DOHH2 (cell line): ENCODE data around the gene NPIPA7.
"Not testable (repeated sequence)": the region's sequence is repeated elsewhere in the genome, so short reads cannot be mapped to it uniquely, and the experiment has no call there.

Experiments
- H3F3A ChIP-seq: fragments of 200-600 bp; sonication (generic), shearing (Covaris generic); 2 replicates; pipeline ENCODE4 v1.6.0; 2016; ENCODE audit warnings: antibody characterized with exemption, mild to moderate bottlenecking; ENCODE audit not compliant: control insufficient read depth, insufficient read depth
- H3K27ac ChIP-seq: fragments of 200-600 bp; sonication (generic); 2 replicates; pipeline ENCODE4 v1.5.1; 2014; ENCODE audit warnings: low read depth, mild to moderate bottlenecking, low read length, moderate library complexity
- H3K27me3 ChIP-seq: fragments of 200-600 bp; sonication (generic); 2 replicates; pipeline ENCODE4 v1.6.1; 2014; ENCODE audit warnings: mild to moderate bottlenecking, low read length, mixed read lengths; ENCODE audit not compliant: control insufficient read depth
- H3K36me3 ChIP-seq: fragments of 200-600 bp; sonication (generic); 2 replicates; pipeline ENCODE4 v1.6.1; 2014; ENCODE audit warnings: mild to moderate bottlenecking, low read length, moderate library complexity, mixed read lengths; ENCODE audit not compliant: control insufficient read depth
- H3K4me1 ChIP-seq: fragments of 200-600 bp; sonication (generic); 2 replicates; pipeline ENCODE4 v1.6.1; 2014; ENCODE audit warnings: mild to moderate bottlenecking, low read length, mixed read lengths; ENCODE audit not compliant: control insufficient read depth
- H3K4me2 ChIP-seq: fragments of 200-600 bp; sonication (generic); 2 replicates; pipeline ENCODE4 v1.6.0; 2014; ENCODE audit warnings: mild to moderate bottlenecking, low read length, moderate library complexity
- H3K4me3 ChIP-seq: fragments of 200-600 bp; sonication (generic); 2 replicates; pipeline ENCODE4 v1.5.1; 2014; ENCODE audit warnings: mild to moderate bottlenecking, low read length, mixed read lengths
- H3K79me2 ChIP-seq: fragments of 200-600 bp; sonication (generic); 2 replicates; pipeline ENCODE4 v1.6.1; 2014; ENCODE audit warnings: mild to moderate bottlenecking, low read length, mixed read lengths; ENCODE audit not compliant: control insufficient read depth
- H3K9me2 ChIP-seq: fragments of 200-600 bp; sonication (generic); replicated peaks from 2 replicates; pipeline ENCODE4 v1.6.1; 2014; ENCODE audit warnings: mild to moderate bottlenecking, low read length, mixed read lengths; ENCODE audit not compliant: control insufficient read depth
- H3K9me3 ChIP-seq: fragments of 200-600 bp; sonication (generic); 2 replicates; pipeline ENCODE4 v1.6.1; 2014; ENCODE audit warnings: antibody characterized with exemption, low read length, mixed read lengths; ENCODE audit not compliant: control insufficient read depth, insufficient read depth
- H4K20me1 ChIP-seq: fragments of 200-600 bp; sonication (generic); 2 replicates; pipeline ENCODE4 v1.6.0; 2014; ENCODE audit warnings: low read depth, mild to moderate bottlenecking, antibody characterized with exemption, low read length, moderate library complexity; ENCODE audit not compliant: control insufficient read depth, insufficient read depth

The NPIPA7 gene

GRCh38 chr16:16404283-16404682, 25.3 kb downstream of the NPIPA7 start:
- H3K9me3 ChIP-seq, H3K4me1 ChIP-seq, H4K20me1 ChIP-seq, H3K36me3 ChIP-seq, H3F3A ChIP-seq, H3K27ac ChIP-seq, H3K9me2 ChIP-seq, H3K79me2 ChIP-seq, H3K4me3 ChIP-seq, H3K4me2 ChIP-seq, H3K27me3 ChIP-seq: not testable (repeated sequence)

GRCh38 chr16:16405421-16405820, 26.5 kb downstream of the NPIPA7 start:
- not testable (repeated sequence) for H3K27me3 ChIP-seq, H3K79me2 ChIP-seq, H3K9me2 ChIP-seq, H3K9me3 ChIP-seq, H4K20me1 ChIP-seq, H3K4me2 ChIP-seq, H3F3A ChIP-seq, H3K27ac ChIP-seq, H3K4me3 ChIP-seq, H3K4me1 ChIP-seq, H3K36me3 ChIP-seq

DNA sequence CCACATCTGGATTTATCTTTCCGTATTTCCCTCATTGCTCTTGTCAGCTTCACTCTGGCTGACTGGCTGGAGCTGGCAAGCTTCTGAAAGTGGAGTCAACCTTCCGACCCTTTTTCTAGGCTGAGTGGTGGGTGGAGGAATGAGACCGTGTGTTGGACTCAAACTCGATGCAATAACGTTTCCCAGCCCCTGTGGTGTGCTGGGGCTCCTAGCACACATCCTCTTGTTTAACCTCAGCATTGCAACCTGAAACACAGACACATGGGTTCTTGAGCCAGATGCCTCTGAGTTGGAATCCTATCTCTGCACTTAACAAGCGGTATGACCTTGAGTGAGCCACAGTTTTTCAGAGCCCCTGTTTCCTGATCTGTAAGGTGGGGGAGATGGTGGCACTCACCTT, 29.5 kb downstream of the NPIPA7 start:
- H3K4me1 ChIP-seq, H3K4me2 ChIP-seq, H3F3A ChIP-seq, H3K79me2 ChIP-seq, H3K4me3 ChIP-seq, H3K27ac ChIP-seq, H3K27me3 ChIP-seq, H3K36me3 ChIP-seq, H4K20me1 ChIP-seq, H3K9me3 ChIP-seq, H3K9me2 ChIP-seq: not testable (repeated sequence)

DNA sequence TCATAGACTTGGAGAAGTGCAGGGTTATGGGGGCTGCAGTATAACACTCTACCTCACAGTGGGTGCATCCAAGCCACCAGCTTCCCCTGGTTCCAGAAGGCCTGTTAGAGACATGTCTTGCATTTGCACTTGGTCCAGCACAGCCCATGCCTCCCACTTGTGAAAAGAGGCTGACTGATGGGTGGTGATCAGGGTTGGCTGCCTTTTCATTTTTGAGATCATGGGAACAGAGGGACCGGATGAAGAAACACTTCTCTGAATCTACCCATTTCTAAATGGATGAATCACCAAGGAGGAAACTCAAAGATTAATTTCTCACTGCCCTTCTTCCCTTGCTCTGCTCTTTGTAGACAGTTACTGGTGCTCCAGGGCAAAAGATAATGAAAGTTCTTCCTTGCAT, 34.8 kb downstream of the NPIPA7 start:
- H3K9me3 ChIP-seq, H3K4me2 ChIP-seq, H3K4me3 ChIP-seq, H3K27ac ChIP-seq, H3K27me3 ChIP-seq, H3K79me2 ChIP-seq, H3K36me3 ChIP-seq, H3F3A ChIP-seq, H4K20me1 ChIP-seq, H3K4me1 ChIP-seq, H3K9me2 ChIP-seq: not testable (repeated sequence)

- H3K27me3 ChIP-seq, H3K79me2 ChIP-seq, H3K4me2 ChIP-seq, H3F3A ChIP-seq, H3K4me1 ChIP-seq, H3K9me3 ChIP-seq, H3K36me3 ChIP-seq, H3K27ac ChIP-seq, H3K9me2 ChIP-seq, H3K4me3 ChIP-seq, H4K20me1 ChIP-seq: not testable (repeated sequence)
Measured at GRCh38 chr16:16417071-16417470, 38.1 kb downstream of the NPIPA7 start.

GRCh38 chr16:16417914-16418544, 39.1 kb downstream of the NPIPA7 start:
- H3K9me3 ChIP-seq, H4K20me1 ChIP-seq, H3K27me3 ChIP-seq, H3K4me3 ChIP-seq, H3K9me2 ChIP-seq, H3F3A ChIP-seq, H3K4me1 ChIP-seq, H3K36me3 ChIP-seq, H3K4me2 ChIP-seq, H3K79me2 ChIP-seq, H3K27ac ChIP-seq: not testable (repeated sequence)

DNA sequence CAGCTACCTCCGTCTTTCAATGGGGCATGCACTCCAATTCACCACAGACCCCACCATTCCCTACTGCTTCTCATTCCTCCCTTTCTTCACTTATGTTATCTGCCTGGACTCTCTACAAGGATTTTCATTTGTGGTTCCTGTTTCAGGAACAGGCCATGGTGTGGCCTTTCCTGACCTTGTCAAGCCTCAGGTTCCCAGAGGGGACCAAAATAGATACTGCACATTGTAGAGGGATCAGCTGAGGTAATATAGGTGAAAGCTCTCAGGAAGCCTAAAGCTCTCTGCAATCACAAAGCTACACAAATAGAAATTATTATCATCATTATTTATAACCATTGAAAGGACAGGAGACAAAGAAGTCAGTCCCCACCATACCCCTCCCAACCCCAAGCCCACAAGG, 41.6 kb downstream of the NPIPA7 start:
- not testable (repeated sequence) for H3K27ac ChIP-seq, H3K4me2 ChIP-seq, H3K4me1 ChIP-seq

DNA sequence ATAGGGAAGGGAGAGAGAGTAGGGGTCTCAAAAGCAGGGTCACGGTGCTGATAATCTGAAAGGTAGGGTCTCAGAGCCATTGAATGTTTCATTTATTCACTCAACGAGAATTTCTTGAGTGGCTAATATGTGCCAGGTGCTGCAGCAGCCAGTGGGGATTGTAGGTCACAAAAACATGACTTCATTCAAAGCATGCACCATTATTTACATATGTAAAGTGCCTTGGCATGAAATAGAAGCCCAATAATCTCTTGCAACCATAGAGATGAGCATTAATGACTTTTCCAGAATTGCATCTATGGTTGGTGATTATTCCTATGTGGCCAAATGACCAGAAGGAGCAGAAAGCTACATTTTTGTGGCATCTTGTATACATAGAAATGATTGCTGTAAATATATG, 46.2 kb downstream of the NPIPA7 start:
- H3K9me3 ChIP-seq, H3K79me2 ChIP-seq, H4K20me1 ChIP-seq, H3K27ac ChIP-seq, H3K9me2 ChIP-seq, H3K4me3 ChIP-seq, H3K27me3 ChIP-seq, H3K36me3 ChIP-seq, H3F3A ChIP-seq, H3K4me1 ChIP-seq, H3K4me2 ChIP-seq: not testable (repeated sequence)

More for the DNA sequence above, 41.6 kb downstream of the NPIPA7 start:
- H3K9me2 ChIP-seq, H3K27me3 ChIP-seq, H3F3A ChIP-seq, H4K20me1 ChIP-seq, H3K36me3 ChIP-seq, H3K79me2 ChIP-seq, H3K4me3 ChIP-seq, H3K9me3 ChIP-seq: not testable (repeated sequence)
